Endothelial cell of umbilical vein (primary cell): ENCODE measurements around the gene OR52A5.

Experiments
- CTCF ChIP-seq, 2 donors: IDR thresholded peaks; 1 replicate in 1 of 2; 2 replicates in 1 of 2; pipeline ENCODE4 v1.5.1; 2011; ENCODE audit warnings: low read length in 2 of 2, mild to moderate bottlenecking in 2 of 2, moderate library complexity in 2 of 2, control low read depth in 1 of 2, inconsistent platforms in 1 of 2, low read depth in 1 of 2; ENCODE audit not compliant: insufficient read depth in 1 of 2; ENCODE audit errors: extremely low read depth in 1 of 2
- MAX ChIP-seq: IDR thresholded peaks from 2 replicates; pipeline ENCODE4 v1.6.1; 2011; ENCODE audit not compliant: insufficient read depth, insufficient read length

GRCh38 chr11:5153574-5154431 is 15.6 kb upstream of the OR52A5 start:
- TF ChIP-seq CTCF (IDR thresholded peaks at IDR 0.05; ENCODE audit: extremely low read depth in 1 of 2, insufficient read depth in 1 of 2, low read depth in 1 of 2, low read length in 2 of 2) (no peak), MAX (no peak)
